Stimulated activated CD8-positive, alpha-beta memory T cell treated with anti-CD3 and anti-CD28 coated beads, Interleukin-12 subunit alpha, Interleukin-12 subunit beta, amount 100 ng/mL, for 4 hours (primary cell): ENCODE data around the gene TRIM25.

Experiments
- DNase-seq: peaks from one replicate; pipeline ENCODE4 v3.0.0-alpha.2; 2020; ENCODE audit warnings: low read depth

TRIM25 gene

DNA sequence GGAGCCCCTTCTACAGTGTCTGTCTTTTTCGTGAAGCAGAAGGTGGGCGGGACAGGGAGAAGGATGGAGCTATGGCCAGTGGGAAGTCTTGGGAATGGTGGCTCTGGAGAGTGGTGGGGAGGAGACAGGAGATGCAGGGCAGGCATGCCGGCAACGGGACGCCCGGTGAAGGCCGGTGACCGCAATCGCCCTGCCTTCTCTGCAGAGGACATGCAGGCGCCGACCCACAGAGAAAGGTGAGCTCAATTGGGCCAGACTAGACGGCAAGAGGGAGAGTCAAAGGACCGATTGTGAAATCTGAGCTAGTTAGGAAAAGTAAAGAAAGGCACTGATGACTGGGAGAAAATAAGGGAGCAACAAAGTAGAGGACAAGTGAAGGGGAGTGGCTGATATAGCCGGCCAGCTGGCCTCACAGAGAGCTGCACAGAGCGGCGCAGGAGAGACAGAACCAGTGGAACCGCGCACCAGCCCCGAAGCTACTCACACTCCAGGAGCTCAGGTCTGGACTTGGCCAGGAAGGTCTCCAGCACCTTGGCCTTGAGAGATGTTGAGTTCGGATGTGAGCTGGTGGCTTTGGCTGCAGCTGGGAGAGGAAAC, 18.9 kb downstream of the TRIM25 start:
- no peak for DNase-seq

GRCh38 chr17:56893503-56893902, 20.3 kb downstream of the TRIM25 start:
- DNase-seq = no peak

GRCh38 chr17:56892333-56892732, 21.5 kb downstream of the TRIM25 start:
- no peak for DNase-seq

DNA sequence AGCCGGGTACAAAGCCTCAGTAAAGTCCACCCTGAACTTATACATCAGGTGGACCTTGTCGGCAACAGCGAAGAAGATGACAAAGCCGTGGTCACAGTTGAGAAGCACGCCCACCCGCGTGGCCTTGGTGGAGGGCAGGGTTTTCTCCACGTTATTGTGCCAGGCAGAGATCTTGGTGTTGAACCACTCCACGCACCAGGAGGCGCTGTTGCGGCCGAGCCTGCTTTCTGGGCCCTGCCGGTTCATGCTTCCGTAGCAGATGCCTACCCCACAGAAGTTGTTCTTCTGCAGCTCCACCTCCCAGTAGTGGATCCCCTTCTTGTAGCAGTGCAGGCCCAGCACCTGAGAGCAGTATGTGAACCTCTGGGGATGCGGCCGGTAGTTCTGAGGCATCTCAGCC, 22.1 kb downstream of the TRIM25 start:
- peak; percentile 14 for DNase-seq

- no peak for DNase-seq
These were observed 22.8 kb downstream of the TRIM25 start for GRCh38 chr17:56890906-56891674.

DNA sequence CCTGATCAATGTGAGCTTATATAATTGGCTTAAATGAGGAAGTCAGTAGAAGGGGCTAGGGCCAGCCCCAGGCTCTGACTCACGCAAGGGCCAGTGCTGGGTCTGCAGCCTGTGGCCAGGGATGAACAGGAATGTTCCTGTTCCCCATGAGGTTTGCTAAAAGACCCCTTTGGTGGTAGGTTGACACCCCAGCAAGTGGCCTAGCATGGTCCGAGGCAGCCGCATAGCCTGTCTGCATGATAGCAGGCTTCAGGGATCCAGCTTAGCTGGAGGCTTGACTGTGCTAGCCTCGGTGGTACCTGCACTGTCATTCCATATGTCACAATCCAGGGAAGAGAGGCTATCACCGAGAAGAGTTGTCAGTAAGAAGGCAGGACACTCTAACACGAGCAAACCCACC, 23.5 kb downstream of the TRIM25 start:
- DNase-seq = no peak

DNA sequence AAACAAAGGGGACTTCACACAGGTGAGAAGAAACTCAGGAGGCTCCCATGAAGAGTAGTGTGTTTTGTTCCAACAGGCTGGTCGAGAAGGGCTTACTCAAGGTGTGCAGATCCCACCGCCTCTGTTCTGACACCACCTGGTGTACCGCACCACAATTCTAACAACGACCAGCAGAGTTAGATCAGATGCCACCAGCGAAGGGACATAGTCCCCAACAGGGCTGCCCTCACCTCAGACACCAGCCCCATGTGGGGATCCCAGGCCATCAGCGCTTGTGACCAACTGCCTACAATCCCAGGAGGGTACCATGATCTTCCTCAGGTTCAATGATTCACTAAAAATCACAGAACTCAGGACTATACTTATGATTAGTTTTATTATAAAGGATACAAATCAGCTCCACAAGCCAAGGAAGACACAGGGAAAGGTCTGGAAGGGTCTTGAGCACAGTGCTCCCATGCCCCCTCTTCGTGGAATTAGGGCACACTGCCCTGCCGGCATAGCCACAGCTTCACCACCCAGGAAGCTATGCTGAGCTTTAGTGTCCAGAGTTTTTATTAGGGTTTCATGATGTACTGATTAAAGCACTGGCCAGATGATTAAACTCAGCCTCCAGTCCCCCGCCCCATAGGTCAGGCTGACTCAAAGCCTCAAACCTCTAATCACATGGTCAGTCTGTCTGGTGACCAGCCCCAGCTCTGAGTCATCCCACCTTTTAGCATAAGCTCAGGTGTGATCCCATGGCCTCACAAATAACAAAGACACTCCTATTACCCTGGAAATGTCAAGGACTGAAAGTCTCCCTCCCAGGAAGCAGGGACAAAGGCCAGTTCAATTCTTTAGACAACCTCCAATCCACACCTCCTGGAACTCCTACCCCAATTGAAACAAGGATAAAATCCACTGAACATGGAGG, 26.0 kb downstream of the TRIM25 start:
- DNase-seq = no peak

DNA sequence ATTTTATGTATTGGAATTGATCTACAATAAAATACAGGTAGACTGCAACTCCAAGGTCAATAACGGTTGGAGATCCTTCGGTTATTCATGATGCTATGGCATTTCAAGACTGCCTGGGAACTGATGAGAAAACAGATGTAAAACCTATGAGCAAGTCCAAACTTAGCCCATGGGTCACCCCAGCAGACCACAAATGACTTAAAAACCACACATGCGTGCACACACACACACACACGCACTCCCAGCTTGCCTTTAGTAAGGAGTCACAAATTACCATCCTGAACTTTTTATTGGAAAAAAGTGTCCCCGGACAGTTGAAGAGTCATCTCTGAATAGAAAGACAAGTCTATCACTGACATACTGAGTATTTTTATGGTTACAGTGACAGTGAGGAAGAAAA, 26.7 kb downstream of the TRIM25 start:
- DNase-seq = no peak

GRCh38 chr17:56886288-56886731, 27.5 kb downstream of the TRIM25 start:
- no peak for DNase-seq

GRCh38 chr17:56885312-56885657, 28.6 kb downstream of the TRIM25 start:
- DNase-seq = no peak

DNA sequence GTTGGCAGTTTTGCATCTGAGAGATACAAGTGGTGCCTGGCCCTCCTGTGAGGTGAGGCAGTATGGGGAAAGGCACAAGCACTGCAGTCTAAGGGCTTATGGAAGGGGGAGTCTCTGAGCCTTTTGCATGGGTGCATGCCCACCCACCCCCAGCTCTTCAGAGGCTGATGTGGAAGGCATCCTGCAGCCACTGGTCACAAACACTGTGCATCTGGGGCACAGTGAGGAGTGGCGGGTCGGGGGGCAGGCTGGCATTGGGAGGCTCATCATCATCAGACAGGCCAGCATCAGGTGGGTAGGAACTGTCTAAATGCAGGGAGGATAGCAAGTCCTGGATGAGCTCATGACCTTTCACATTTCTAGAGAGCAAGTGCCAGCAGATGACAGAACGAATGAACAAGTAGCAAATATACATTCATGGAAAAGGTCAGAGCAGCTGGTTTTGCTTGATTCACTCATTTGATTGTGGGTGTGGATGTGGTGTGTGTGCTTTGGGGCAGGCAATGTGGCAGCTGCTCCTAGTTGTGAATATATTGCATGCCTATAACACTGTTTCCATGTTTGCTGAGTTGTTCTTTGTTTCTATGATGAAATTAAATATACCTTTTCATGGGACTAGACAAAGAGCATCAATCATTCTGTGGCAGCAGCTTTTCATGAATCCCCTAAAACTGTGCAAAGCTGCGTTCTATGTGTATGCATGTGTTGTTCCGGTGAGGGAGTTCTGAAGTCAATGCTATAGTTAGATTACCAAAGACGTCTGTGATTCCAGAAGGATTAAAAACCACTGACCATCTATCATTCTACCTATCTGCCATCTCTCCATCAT, 29.2 kb downstream of the TRIM25 start:
- DNase-seq = no peak

DNA sequence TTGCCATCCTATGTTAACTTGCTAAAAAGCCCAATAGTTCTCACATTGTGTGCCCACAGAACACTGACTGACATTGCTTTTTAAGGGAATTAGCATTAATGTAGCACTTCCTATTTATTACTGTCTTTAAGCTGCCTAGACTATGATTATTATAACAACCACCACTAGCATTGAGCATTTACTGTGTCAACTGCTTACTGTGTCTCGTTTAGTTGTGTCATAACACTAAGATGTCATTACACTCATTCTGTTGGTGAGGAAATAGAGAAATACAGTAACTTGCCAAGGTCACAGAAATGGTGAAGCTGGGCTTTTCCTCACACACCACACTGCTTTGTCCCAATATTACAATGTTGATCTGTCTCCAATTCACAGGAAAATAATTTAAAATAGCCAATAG, 30.2 kb downstream of the TRIM25 start:
- DNase-seq = no peak

DNA sequence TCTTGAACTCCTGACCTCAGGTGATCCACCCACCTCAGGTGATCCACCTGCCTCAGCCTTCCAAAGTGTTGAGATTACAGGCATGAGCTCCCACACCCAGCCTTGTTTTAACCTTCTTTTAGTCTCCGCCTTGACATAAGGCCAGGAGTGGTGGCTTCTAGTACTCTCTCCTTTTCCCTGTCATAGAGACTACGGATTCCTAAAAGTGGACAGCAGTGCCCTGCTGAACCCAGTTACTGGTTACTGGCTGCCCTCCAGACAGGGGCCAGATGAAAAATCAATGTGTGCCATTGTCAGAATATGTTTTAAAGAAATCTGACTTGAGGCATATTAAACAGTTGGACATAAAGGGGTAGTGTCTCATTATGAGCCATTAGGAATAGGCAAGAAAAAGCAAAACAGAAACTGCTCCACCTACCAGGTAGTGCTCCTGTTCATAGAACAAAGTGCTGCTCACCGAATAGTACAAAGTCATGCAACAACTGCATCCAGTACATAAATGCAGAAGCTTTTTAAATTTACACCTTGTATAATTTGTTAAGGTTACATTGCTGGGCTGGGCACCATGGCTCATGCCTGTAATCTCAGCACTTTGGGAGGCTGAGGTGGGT, 32.1 kb downstream of the TRIM25 start:
- no peak for DNase-seq

DNA sequence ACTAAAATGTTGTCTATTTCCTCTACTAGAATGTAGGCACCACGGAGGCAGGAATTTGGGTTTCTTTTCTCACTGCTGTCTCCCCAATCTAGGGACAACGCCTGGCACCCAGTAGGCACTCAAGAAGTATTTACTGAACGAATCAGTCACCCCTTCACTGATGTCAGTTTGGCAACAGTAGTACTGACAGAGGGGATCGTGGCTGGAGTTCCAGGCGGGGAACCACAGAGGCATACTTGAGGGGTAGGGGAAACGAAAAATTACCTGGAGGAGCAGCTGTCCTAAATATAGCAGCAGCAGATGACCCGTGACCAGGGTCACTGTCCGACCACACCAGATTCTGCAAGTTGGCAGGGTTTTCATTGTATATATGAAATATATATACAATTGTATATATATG, 33.3 kb downstream of the TRIM25 start:
- no peak for DNase-seq

GRCh38 chr17:56880133-56880532, 33.7 kb downstream of the TRIM25 start:
- DNase-seq = no peak

GRCh38 chr17:56879280-56879679, 34.6 kb downstream of the TRIM25 start:
- no peak for DNase-seq

DNA sequence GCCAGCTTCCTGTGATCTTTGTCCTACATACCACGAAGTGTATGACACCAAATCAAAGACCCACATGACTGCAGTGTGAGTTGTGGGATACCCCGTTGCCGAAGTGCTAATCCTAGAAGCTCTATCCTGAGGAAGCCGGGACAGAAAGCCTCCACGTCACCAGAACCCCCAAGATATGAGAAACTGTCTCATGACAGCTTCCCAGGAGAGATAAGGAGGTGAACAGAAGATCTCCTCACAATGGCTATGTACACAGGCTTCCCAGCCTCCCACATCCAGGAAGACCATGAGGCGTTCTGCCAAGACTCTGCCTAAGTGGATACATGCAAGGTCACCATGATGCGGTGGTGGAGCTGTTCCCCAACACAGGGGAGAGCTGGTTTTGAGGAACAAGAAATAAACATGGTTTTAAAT, 37.1 kb downstream of the TRIM25 start:
- no peak for DNase-seq

GRCh38 chr17:56870081-56870651, 43.7 kb downstream of the TRIM25 start:
- no peak for DNase-seq

DNA sequence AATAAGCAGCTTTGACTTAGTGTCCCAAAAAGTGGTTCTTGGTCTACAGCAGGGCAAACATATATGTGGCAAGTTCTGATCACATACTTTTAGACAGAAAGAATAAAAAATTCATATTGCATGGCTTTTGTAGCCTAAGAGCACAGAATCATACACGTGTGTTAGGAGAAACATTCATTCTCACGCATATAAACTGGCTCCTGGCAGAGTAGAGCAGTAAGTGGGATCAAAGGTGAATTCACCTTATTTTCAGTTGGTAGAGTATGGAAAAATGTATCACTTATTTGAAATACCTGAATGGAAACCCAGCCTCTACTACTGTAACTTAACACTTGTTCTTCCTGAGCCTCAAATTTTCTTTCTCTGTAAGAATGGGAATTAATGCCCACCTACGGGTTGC, 45.1 kb downstream of the TRIM25 start:
- no peak for DNase-seq

DNA sequence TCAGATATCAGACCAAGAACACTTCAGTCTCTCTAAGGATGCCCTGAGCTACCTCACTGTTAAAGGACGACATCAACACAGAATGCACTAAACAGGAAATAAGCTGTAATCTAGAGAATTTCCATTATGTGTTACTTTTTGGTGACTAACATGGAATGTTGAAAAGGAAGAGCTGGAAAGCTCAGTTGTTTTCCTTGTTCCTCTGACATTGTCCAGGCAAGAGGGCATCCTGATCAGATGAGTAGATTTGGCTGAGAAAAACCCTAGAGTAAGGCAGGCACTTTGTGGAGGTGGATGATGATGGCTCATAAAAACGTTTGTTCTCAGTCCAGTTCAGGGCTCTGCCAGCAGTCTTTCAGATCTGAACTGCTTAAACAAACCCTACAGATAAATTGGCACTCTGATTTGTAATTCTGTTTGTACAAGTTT, 45.9 kb downstream of the TRIM25 start:
- DNase-seq = no peak

GRCh38 chr17:56866496-56866895, 47.4 kb downstream of the TRIM25 start:
- no peak for DNase-seq
